Osteocyte (in vitro differentiated cells): ENCODE data around the gene FBXO41. TPM values are rescaled to one million over a fixed set of nuclear protein-coding genes. Genes with fewer than 3 reads are reported as not detected.

Experiments used
- DNase-seq: peaks from one replicate; pipeline ENCODE4 v3.0.0; 2021; ENCODE audit warnings: mixed read lengths; ENCODE audit not compliant: unreplicated experiment; ENCODE audit errors: extremely low spot score
- H3K27ac Mint-ChIP-seq: one replicate; pipeline ENCODE4 v1.8.0; 2021; ENCODE audit warnings: mild to moderate bottlenecking, mixed read lengths; ENCODE audit not compliant: unreplicated experiment
- H3K27me3 Mint-ChIP-seq: one replicate; pipeline ENCODE4 v1.8.0; 2021; ENCODE audit warnings: mixed read lengths; ENCODE audit not compliant: unreplicated experiment
- H3K36me3 Mint-ChIP-seq: one replicate; pipeline ENCODE4 v1.8.0; 2021; ENCODE audit warnings: mixed read lengths; ENCODE audit not compliant: unreplicated experiment
- H3K4me1 Mint-ChIP-seq: one replicate; pipeline ENCODE4 v1.8.0; 2021; ENCODE audit warnings: mixed read lengths; ENCODE audit not compliant: unreplicated experiment
- H3K4me3 Mint-ChIP-seq: one replicate; pipeline ENCODE4 v1.8.0; 2021; ENCODE audit warnings: mild to moderate bottlenecking, moderate library complexity, mixed read lengths; ENCODE audit not compliant: unreplicated experiment
- H3K9me3 Mint-ChIP-seq: one replicate; pipeline ENCODE4 v1.8.0; 2021; ENCODE audit warnings: mixed read lengths; ENCODE audit not compliant: unreplicated experiment
- CTCF ChIP-seq: fragments of 200-600 bp; sonication (generic); IDR thresholded peaks from 2 replicates; pipeline ENCODE4 v1.5.0; 2021; ENCODE audit warnings: antibody characterized with exemption, mild to moderate bottlenecking, moderate library complexity
- total RNA-seq: library from RNA; stranded (reverse); gene quantifications from 2 replicates; pipeline ENCODE4 v1.2.1, GENCODE V29; 2021

Gene FBXO41
- total RNA-seq, 1 donor from 2014 or later: 1.6 TPM

GRCh38 chr2:73267008-73267407 lies 17.3 kb downstream of the FBXO41 start:
- Mint-ChIP-seq H3K4me1 (peaks cover 5% of the 10 kb centered on the region), H3K36me3 (no peaks in the 10 kb centered on the region), H3K9me3 (no peaks in the 10 kb centered on the region), H3K27ac (no peak overlapping the region), H3K27me3 (peaks cover 48% of the 10 kb centered on the region), H3K4me3 (no peak overlapping the region)
- TF ChIP-seq CTCF: no peak
- no peak for DNase-seq

- Mint-ChIP-seq H3K4me1 (peaks cover 5% of the 10 kb centered on the region), H3K9me3 (no peaks in the 10 kb centered on the region), H3K36me3 (no peaks in the 10 kb centered on the region), H3K4me3 (no peak overlapping the region), H3K27ac (no peak overlapping the region), H3K27me3 (peaks cover 44% of the 10 kb centered on the region)
- no peak for DNase-seq
- no peak for TF ChIP-seq CTCF
These were observed 18.0 kb downstream of the FBXO41 start for GRCh38 chr2:73266061-73266901.

GRCh38 chr2:73265298-73266060 lies 18.8 kb downstream of the FBXO41 start:
- DNase-seq: no peak
- Mint-ChIP-seq H3K36me3 (no peaks in the 10 kb centered on the region), H3K4me1 (peaks cover 5% of the 10 kb centered on the region), H3K27ac (no peak overlapping the region), H3K27me3 (peaks cover 37% of the 10 kb centered on the region), H3K9me3 (no peaks in the 10 kb centered on the region), H3K4me3 (no peak overlapping the region)
- no peak for TF ChIP-seq CTCF

GRCh38 chr2:73264783-73265182 lies 19.5 kb downstream of the FBXO41 start:
- H3K9me3 Mint-ChIP-seq: no peaks in the 10 kb centered on the region
- no peak overlapping the region for H3K4me3 Mint-ChIP-seq
- no peaks in the 10 kb centered on the region for H3K36me3 Mint-ChIP-seq
- H3K27ac Mint-ChIP-seq: no peak overlapping the region
- TF ChIP-seq CTCF: no peak
- H3K27me3 Mint-ChIP-seq: peaks cover 32% of the 10 kb centered on the region
- DNase-seq: no peak
- peaks cover 5% of the 10 kb centered on the region for H3K4me1 Mint-ChIP-seq

- H3K9me3 Mint-ChIP-seq: no peaks in the 10 kb centered on the region
- H3K36me3 Mint-ChIP-seq: no peaks in the 10 kb centered on the region
- TF ChIP-seq CTCF: no peak
- peaks cover 30% of the 10 kb centered on the region for H3K27me3 Mint-ChIP-seq
- no peak overlapping the region for H3K27ac Mint-ChIP-seq
- peaks cover 5% of the 10 kb centered on the region for H3K4me1 Mint-ChIP-seq
- H3K4me3 Mint-ChIP-seq: no peak overlapping the region
- DNase-seq: no peak
These were observed 20.0 kb downstream of the FBXO41 start for GRCh38 chr2:73264332-73264606.
